ENCODE results near the gene VARS2.
"Not testable (repeated sequence)": the region's sequence is repeated elsewhere in the genome, so short reads cannot be mapped to it uniquely, and the experiment has no call there.

VARS2 gene
- 2.4 to 2.8 reads per million in 2 experiments for total RNA-seq

- peak; percentile 78 for DNase-seq (ENCODE audit: low read depth)
Observed at GRCh38 chr6:30914076-30914853, at the start of gene VARS2. Gene VARS2 (plus strand): TSS chr6:30914238. CDS start chr6:30914837, 599 bp downstream.

GRCh38 chr6:30864325-30864724 is 49.7 kb upstream of the VARS2 start:
- DNase-seq (ENCODE audit: low read depth): no peak

- not testable (repeated sequence) for DNase-seq (ENCODE audit: low read depth)
Observed at GRCh38 chr6:30869241-30869749, 44.7 kb upstream of the VARS2 start.

GRCh38 chr6:30870546-30870945 is 43.5 kb upstream of the VARS2 start:
- no peak for DNase-seq (ENCODE audit: low read depth)

GRCh38 chr6:30871592-30872183 is 42.4 kb upstream of the VARS2 start:
- no peak for DNase-seq (ENCODE audit: low read depth)

- no peak for DNase-seq (ENCODE audit: low read depth)
Observed at GRCh38 chr6:30873137-30873640, 40.8 kb upstream of the VARS2 start.

GRCh38 chr6:30873795-30874194 is 40.2 kb upstream of the VARS2 start:
- not testable (repeated sequence) for DNase-seq (ENCODE audit: low read depth)

GRCh38 chr6:30875244-30876038 is 38.6 kb upstream of the VARS2 start:
- DNase-seq (ENCODE audit: low read depth): no peak

GRCh38 chr6:30876039-30876730 is 37.9 kb upstream of the VARS2 start:
- DNase-seq (ENCODE audit: low read depth): no peak

- peak; percentile 50 for DNase-seq (ENCODE audit: low read depth)
Observed at GRCh38 chr6:30877419-30878262, 36.4 kb upstream of the VARS2 start.

GRCh38 chr6:30879684-30880427 is 34.2 kb upstream of the VARS2 start:
- no peak for DNase-seq (ENCODE audit: low read depth)

- no peak for DNase-seq (ENCODE audit: low read depth)
Observed at GRCh38 chr6:30880698-30881252, 33.3 kb upstream of the VARS2 start.

GRCh38 chr6:30881392-30882203 is 32.4 kb upstream of the VARS2 start:
- no peak for DNase-seq (ENCODE audit: low read depth)

GRCh38 chr6:30882204-30882758 is 31.8 kb upstream of the VARS2 start:
- no peak for DNase-seq (ENCODE audit: low read depth)

GRCh38 chr6:30882759-30883684 is 31.0 kb upstream of the VARS2 start:
- no peak for DNase-seq (ENCODE audit: low read depth)

- DNase-seq (ENCODE audit: low read depth): peak; percentile 27
Observed at GRCh38 chr6:30883685-30884520, 30.1 kb upstream of the VARS2 start, which contains the start of gene DDR1. Gene DDR1 (plus strand): TSS chr6:30884519. CDS start chr6:30888730, 4,211 bp downstream.
